ENCODE results near the gene AK1. TPM values are rescaled to one million over a fixed set of nuclear protein-coding genes. Genes with fewer than 3 reads are reported as not detected.

The AK1 gene
- total RNA-seq, 1 experiment from 2014 or later: 12.2 TPM

DNA sequence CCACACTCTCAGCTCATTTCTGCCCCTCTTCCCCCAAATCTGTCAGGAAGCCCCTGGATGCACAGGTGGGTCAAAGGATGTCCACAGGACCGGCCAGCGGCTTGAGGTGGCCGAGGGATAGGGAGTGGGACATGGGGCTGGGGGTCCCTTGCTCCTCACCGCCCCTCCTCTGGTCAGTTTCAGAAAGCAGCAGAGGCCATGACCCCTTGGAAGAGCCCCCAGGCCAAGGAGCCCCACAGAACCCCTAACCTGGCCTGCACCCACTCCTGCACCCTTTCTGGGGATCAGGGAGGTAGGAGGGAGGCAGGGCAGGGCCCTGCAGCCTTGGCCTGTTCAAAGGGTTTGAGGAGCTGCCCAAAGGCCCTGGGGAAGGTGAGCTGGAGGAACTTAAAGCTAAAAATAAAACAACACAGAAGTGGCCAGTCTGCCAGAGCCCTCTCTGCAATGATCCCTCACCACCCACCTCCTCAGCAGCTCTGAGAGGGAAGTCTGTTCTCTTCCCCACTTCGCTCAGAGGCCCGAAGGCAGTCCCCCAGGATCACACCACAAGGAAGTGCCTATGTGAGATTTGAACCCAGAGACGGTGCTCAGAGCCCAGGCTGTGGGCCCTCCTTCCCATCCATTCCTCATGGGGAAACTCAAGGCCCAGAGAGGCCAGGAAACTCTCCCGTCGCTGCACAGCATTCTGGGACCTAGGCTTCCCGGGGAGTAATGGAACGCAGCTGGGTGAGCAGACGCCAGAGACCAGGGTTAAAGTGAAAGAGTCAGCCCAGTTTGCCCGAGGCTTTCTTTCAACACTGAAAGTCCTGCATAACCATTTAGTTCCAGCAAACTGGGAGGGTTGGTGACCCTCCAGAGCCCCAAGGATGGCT lies 23.9 kb downstream of the AK1 start:
- CTCF ChIA-PET: no interaction called here
- H3K27me3 Mint-ChIP-seq (ENCODE audit: unreplicated experiment): peaks cover 11% of the 10 kb centered on the region
- H3K4me3 Mint-ChIP-seq (ENCODE audit: low read depth, unreplicated experiment): no peak overlapping the region
- intact Hi-C loops (cut with micrococcal nuclease; ENCODE audit: unreplicated experiment): no loop called here
- H3K27ac Mint-ChIP-seq (ENCODE audit: unreplicated experiment): no peak overlapping the region
- no TSS peak for BruUV-seq (replicated peaks)
- H3K36me3 Mint-ChIP-seq (ENCODE audit: insufficient read depth, unreplicated experiment): no peaks in the 10 kb centered on the region
- H3K4me1 Mint-ChIP-seq (ENCODE audit: low read depth, unreplicated experiment): no peaks in the 10 kb centered on the region
- no peak for DNase-seq
- peaks cover 8% of the 10 kb centered on the region for H3K9me3 Mint-ChIP-seq (ENCODE audit: low read depth, unreplicated experiment)
- TF ChIP-seq, protein P1, sequence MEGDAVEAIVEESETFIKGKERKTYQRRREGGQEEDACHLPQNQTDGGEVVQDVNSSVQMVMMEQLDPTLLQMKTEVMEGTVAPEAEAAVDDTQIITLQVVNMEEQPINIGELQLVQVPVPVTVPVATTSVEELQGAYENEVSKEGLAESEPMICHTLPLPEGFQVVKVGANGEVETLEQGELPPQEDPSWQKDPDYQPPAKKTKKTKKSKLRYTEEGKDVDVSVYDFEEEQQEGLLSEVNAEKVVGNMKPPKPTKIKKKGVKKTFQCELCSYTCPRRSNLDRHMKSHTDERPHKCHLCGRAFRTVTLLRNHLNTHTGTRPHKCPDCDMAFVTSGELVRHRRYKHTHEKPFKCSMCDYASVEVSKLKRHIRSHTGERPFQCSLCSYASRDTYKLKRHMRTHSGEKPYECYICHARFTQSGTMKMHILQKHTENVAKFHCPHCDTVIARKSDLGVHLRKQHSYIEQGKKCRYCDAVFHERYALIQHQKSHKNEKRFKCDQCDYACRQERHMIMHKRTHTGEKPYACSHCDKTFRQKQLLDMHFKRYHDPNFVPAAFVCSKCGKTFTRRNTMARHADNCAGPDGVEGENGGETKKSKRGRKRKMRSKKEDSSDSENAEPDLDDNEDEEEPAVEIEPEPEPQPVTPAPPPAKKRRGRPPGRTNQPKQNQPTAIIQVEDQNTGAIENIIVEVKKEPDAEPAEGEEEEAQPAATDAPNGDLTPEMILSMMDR (IDR thresholded peaks at IDR 0.05; ENCODE audit: unreplicated experiment): no peak

DNA sequence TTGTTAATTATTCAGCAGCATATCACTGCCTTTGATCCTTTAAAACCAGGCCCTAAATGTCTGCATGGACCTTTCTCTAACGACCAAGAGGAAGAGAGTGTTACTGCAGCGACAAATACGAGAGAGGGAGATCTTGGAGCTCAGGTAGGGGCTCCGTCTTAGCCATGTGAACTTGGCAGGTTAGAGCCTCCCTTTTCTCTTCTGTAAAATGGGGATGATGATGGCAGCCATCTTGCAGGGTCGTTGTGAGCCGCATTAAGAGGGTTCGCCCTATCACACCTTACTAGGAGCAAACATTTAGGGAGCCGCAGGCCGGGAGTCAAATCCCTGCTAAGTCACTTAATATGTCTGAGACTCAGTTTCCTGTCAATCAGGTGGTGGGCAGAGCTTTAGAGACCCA lies 24.6 kb downstream of the AK1 start:
- CTCF ChIA-PET: no interaction called here

DNA sequence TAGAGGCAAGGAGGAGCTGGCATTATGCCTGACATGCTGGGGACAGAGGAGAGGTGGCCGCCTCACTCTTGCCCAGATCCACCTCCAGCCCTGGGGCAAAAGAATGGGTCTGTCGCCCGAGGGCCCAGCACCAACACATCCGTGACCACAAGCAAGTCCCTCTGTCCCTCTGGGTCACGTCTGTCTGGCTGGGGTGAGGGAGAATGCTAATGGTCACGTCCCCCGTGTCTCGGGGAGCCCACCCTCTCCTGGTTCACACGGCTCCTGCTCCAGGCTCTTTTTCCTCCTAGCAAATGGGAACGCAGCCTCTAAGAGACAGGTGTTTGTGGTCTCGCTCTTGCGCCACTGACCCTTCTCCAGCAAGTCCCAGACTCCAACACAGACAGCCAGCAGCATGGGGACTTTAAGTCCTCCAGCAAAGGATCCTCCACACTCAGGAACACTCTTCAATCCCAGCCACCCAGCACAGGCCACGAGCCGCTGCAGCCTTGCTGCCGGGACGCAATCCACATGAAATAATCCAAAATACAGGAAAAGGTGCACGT lies 27.1 kb downstream of the AK1 start:
- intact Hi-C loops (cut with micrococcal nuclease; ENCODE audit: unreplicated experiment): no loop called here
- DNase-seq: no peak
- peaks cover 11% of the 10 kb centered on the region for H3K27me3 Mint-ChIP-seq (ENCODE audit: unreplicated experiment)
- no peaks in the 10 kb centered on the region for H3K36me3 Mint-ChIP-seq (ENCODE audit: insufficient read depth, unreplicated experiment)
- TF ChIP-seq, protein P1 (IDR thresholded peaks at IDR 0.05; ENCODE audit: unreplicated experiment): no peak
- H3K27ac Mint-ChIP-seq (ENCODE audit: unreplicated experiment): no peak overlapping the region
- no peak overlapping the region for H3K4me3 Mint-ChIP-seq (ENCODE audit: low read depth, unreplicated experiment)
- no TSS peak for BruUV-seq (replicated peaks)
- CTCF ChIA-PET: no interaction called here
- peaks cover 8% of the 10 kb centered on the region for H3K9me3 Mint-ChIP-seq (ENCODE audit: low read depth, unreplicated experiment)
- no peaks in the 10 kb centered on the region for H3K4me1 Mint-ChIP-seq (ENCODE audit: low read depth, unreplicated experiment)

More for the DNA sequence above, 24.6 kb downstream of the AK1 start:
- H3K27me3 Mint-ChIP-seq (ENCODE audit: unreplicated experiment): peaks cover 11% of the 10 kb centered on the region
- intact Hi-C loops (cut with micrococcal nuclease; ENCODE audit: unreplicated experiment): no loop called here
- BruUV-seq (replicated peaks): no TSS peak
- H3K4me3 Mint-ChIP-seq (ENCODE audit: low read depth, unreplicated experiment): no peak overlapping the region
- no peaks in the 10 kb centered on the region for H3K36me3 Mint-ChIP-seq (ENCODE audit: insufficient read depth, unreplicated experiment)
- TF ChIP-seq, protein P1 (IDR thresholded peaks at IDR 0.05; ENCODE audit: unreplicated experiment): no peak
- no peaks in the 10 kb centered on the region for H3K4me1 Mint-ChIP-seq (ENCODE audit: low read depth, unreplicated experiment)
- H3K27ac Mint-ChIP-seq (ENCODE audit: unreplicated experiment): no peak overlapping the region
- DNase-seq: no peak
- H3K9me3 Mint-ChIP-seq (ENCODE audit: low read depth, unreplicated experiment): peaks cover 8% of the 10 kb centered on the region

DNA sequence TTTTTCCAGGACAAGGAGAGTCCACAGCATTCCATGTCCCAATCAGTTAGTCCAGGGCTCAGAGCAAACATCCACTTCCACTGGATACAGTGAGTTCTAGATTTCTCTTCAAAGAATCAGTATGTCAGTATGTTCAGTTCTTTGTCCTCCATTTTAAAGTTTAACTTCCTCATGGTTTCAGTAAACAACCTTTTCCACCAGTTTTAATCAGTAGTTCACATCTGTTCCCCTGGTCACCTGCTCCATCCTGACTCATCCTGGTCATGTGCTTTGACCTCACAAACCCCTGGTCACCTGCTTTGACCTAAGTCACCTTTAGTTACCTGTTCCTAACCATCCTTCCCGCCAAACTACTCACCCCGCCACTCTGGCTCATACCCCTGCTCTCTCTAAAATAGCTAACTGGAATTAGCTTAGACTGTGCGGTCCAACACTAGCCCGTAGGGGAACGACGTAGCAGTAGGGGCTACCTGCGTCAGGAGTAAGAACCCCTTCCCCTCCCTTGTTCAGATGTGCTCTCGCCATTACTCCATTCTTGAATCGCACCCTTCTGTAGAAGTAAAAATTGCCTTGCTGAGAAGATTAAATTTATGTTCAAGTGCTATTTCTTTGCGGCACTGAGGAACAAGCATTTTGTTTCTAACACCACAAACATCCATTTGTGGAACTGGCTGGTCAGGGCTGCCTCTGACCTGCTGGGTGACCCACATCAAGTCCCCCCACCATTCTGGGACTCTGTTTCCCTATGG lies 28.5 kb downstream of the AK1 start:
- CTCF ChIA-PET: no interaction called here
- no peak for DNase-seq

More for the DNA sequence above, 28.5 kb downstream of the AK1 start:
- Mint-ChIP-seq H3K4me3 (ENCODE audit: low read depth, unreplicated experiment) (no peak overlapping the region), H3K9me3 (ENCODE audit: low read depth, unreplicated experiment) (peaks cover 8% of the 10 kb centered on the region), H3K27ac (ENCODE audit: unreplicated experiment) (no peak overlapping the region), H3K4me1 (ENCODE audit: low read depth, unreplicated experiment) (no peaks in the 10 kb centered on the region), H3K36me3 (ENCODE audit: insufficient read depth, unreplicated experiment) (no peaks in the 10 kb centered on the region), H3K27me3 (ENCODE audit: unreplicated experiment) (peaks cover 11% of the 10 kb centered on the region)
- intact Hi-C loops (cut with micrococcal nuclease; ENCODE audit: unreplicated experiment): no loop called here
- no TSS peak for BruUV-seq (replicated peaks)
- TF ChIP-seq, protein P1 (IDR thresholded peaks at IDR 0.05; ENCODE audit: unreplicated experiment): no peak
